GM21737 (cell line): Measurements from ENCODE around the gene LGI4.
"Not testable (repeated sequence)": the region's sequence is repeated elsewhere in the genome, so short reads cannot be mapped to it uniquely, and the experiment has no call there.

Experiments used
- ATAC-seq: cut with Tn5 transposase; IDR thresholded peaks from one replicate; pipeline ENCODE4 v1.9.1; 2021; ENCODE audit warnings: mild to moderate bottlenecking, moderate library complexity; ENCODE audit not compliant: unreplicated experiment

Gene LGI4

DNA sequence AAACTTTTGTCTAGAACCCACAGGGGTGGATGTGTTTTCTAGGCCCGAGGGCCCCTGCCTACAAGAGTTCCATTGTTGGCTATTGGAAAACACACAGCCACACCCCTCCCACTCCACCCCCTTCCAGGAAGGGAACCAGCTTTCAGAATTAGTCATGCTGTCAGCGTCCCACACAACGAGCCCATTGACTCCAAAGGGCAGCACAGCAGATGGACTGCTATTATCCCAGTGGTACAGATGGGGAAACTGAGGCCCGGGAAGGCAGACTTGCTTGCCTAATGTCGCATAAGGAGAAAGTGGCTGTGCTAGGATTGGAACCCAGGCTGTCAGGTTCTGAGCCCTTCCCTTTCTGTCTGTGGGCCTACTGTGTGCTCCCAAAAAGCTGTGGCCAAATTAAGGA is 27.3 kb downstream of the LGI4 start:
- ATAC-seq: no peak

DNA sequence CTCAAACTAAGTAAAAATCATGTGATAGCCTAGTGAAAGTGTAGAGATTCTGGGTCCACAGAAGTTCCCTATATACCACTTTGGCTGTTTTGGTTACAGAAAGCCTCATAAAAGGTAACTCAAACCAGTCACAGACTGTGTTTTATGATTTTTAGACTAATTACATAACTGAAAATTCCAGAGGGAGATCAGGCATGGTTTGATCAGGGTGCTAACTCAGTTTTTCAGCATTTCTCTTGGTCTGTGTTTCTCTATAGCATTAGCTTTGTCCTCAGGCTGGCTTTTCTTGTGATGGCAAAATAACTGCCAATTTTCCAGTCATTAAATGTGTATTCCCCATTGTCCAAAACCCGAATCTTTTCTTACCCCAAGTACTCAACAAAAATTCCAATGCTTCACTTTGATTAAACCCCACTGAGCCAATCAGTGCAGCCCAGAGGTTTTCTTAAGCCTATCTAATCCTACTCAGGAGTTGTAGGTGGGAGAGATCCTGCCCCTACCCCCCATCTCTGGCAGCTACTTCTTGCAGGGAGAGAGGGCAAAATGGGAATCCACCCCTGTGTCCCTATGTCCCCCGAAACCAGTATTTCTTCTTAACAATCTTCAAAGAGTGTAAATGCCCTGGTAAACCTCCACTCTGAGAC is 27.8 kb downstream of the LGI4 start:
- no peak for ATAC-seq

- ATAC-seq: no peak
These were observed 28.6 kb downstream of the LGI4 start for GRCh38 chr19:35106291-35106583.

GRCh38 chr19:35105411-35106290 is 29.2 kb downstream of the LGI4 start:
- no peak for ATAC-seq

DNA sequence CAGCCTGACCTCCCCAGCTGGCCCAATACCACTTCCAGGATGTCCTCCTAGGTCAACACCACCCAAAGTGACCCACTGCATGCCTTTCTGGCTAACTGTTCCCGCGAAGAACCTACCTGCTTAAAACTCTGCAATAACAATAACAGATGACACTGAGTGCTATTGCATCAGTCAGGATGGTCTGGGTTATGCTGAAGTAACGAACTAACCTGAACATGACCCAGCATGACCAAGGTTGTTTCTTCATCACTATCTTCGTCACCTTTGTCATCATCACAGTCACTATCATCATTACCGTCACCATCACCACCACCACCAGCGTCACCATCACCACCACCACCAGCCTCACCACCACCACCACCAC is 29.8 kb downstream of the LGI4 start:
- no peak for ATAC-seq

DNA sequence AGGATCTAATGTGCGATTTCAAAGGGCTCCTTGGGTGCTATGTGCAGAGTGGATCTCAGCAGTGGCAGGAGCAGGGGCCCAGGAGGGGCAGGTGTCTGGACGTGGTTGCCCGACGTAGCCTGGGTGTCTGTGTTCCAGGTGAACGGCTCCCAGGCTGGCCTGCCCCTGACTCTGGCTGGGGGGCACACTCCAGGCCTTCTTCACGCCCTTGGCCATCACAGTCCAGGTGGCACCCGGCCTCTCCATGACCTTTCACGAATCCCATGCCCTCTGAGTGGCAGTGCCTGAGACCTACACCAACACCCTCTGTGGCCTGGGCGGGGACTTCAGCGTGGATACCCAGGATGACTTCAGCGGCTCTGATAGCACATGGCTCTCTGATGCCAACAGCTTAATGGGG is 30.5 kb downstream of the LGI4 start:
- no peak for ATAC-seq

DNA sequence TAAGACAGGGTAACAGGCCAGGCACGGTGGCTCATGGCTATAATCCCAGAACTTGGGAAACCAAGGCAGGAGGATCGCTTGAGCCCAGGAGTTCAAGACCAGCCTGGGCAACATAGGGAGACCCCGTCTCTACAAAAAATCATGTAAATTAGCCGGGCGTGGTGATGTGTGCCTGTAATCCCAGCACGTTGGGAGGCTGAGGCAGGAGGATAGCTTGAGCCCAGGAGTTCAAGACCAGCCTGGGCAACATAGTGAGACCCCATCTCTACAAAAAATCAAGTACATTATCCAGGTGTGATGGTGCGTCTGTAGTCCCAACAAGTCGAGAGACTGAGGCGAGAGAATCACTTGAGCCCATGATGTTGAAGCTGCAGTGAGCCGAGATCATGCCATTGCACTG is 31.2 kb downstream of the LGI4 start:
- not testable (repeated sequence) for ATAC-seq

DNA sequence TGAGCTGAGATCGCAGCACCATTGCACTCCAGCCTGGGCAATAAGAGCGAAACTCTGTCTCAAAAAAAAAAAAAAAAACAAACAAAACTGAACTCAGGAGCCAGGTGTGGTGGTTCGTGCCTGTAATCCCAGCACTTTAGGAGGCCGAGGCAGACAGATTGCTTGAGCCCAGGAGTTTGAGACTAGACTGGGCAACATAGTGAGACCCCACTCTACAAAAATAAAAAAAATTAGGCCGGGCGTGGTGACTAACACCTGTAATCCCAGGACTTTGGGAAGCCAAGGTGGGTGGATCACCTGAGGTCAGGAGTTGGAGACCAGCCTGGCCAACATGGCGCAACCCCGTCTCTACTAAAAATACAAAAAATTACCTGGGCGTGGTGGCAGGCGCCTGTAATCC is 32.9 kb downstream of the LGI4 start:
- ATAC-seq: not testable (repeated sequence)

DNA sequence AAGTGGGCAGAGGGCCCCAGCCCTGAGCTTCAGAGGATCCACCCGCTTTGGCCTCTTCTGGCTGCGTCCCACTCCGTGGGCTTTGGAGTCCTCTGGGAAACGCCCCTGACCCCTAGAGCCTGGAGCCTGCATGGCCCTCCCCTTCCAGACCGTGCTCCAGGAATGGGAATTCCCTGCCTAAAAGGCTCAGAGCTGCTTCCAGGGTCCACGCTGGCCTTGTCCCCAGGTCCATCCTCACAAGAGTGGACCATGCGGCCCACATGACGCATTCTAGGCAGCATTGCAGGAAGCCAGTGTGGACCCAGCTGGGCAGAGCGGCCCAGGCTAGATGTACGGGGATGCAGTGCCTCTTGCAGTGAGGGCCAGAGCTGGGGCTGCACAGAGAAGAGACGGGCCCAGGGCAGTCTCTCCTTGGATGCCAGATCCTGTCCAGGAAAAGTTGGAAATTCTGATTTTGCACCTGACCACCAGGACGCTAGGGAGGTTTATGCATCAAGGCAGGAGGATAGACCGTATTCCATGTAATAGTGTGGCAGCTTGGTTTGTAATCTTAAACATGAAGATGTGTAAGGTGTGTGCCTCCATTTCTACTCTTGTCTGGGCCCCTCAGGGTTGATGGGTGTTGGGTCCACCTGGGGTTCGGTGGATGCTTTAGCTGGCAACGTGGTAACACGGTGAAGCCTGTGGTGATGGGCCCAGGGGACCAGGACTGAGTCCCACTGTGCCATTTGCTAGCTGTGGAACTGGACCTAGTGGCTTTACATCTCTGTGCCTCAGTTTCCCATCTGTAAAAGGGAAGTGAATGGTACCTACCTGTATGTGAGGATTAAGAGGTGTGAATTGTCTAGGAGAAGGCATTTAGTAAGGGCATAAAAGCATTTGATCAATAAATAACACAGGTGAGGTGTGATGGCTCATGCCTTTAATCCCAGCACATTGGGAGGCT is 34.0 kb downstream of the LGI4 start:
- ATAC-seq: no peak

DNA sequence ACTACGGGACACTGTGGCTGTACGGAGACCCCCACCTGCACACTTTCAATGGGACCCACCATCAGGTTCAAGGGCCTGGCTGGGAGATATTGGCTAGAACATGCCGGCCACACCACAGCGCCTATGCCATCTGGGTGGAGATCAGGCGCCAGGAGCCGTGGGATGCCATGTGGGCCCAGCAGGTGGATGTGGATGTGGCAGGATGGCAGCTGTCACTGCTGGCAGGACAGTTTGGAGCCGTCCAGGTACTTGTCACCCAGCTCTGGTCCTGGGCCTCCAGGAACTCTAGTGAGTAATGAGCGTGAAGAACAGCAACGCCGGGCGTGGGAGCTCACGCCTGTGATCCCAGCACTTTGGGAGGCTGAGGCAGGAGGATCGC is 35.0 kb downstream of the LGI4 start:
- no peak for ATAC-seq

DNA sequence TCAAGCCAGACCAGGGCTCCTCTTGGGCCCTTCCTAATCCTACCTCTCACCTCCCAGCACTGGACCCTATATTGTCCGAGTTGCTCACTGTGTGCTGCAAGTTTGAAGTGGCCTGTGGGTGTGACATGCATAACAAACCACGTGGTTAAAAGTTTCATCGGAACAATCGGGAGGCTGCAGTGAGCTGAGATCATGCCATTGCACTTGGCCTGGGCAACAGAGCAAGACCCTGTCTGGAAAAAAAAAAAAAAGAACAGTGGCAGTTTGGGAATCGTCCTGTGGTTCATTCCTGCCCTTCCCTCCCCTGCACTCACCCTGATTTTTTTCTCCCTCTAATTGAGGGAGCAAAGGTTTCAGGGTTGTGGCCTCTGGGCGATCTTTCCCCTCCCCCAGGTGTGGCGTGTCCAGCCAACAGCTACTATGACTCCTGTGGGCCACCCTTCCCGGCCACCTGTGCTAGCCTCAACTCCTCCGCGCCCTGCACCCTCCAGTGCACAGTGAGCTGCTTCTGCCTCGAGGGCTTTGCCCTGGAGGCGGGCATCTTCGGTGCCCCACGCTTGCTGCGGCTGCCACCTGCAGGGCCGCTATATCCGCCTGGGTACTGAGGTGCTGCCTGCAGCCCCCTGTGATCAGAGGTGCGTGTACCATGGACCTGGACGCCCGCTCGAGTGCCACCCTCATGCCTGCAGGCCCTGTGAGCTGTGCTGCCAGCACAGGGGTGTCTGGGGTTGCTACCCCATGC is 35.5 kb downstream of the LGI4 start:
- ATAC-seq: no peak

DNA sequence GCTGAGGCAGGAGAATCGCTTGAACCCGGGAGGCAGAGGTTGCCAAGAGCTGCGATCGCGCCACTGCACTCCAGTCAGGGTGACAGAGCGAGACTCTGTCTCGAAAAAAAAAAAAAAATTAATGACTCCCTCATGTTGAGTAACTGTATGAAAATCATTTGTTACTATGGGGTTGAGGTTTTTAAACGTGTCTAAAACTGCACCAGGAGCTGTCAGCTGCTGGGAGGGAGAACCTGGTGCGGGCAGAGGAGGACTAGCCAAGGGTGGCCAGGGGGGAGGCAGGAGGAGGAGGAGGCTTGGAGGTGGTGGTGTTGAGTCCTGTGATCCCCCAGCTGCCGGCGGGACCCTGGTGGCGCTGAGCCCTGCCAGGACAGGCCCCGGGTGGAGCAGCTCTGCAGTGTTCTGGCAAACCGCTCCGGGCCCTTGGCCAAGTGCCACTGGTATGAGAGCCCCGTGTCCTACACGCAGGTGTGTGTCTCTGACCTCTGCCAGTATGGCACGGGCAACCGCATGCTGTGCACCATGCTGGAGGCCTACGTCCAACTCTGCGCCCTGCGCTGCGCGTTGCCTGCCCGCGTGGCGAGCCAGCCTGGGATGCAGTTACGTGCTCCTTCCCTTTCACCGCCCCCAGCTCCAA is 36.3 kb downstream of the LGI4 start:
- no peak for ATAC-seq

- ATAC-seq: no peak
These were observed 39.0 kb downstream of the LGI4 start for GRCh38 chr19:35095667-35096368.

DNA sequence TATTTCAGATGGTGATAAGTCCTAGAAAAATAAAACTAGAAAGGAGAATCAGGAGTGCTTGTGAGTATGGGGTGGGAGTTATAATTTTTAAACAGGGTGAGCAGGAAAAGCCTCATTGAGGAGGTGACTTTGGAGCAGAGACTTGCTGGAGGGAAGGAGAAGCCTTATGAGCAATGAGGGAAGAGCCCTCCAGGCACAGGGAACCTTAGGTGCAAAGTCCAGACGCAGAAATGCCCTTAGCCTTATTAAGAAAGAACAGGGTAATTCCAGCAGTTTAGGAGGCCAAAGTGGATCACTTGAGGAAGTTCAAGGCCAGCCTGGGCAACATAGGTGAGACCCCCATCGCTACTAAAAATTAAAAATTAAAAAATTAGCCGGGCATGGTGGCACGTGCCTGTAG is 40.2 kb downstream of the LGI4 start:
- no peak for ATAC-seq

GRCh38 chr19:35093941-35094647 is 40.8 kb downstream of the LGI4 start:
- no peak for ATAC-seq

DNA sequence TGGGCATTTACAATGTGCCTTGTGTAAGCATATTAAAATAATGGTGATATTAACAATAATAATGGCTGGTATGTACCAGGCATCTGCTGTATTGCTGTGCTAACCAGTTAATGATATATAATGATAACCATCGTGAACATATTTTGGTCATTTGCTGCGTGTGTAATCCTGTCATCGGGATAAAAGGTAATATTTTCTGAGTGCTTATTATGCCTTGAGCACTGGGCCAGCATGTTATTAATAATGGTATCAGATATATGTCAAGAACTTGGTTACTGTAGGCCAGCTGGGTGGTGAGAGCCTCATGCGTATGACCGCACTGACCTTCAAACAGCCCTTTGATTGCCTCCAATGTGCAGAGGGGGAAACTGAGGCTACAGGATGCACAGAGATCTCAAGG is 41.4 kb downstream of the LGI4 start:
- no peak for ATAC-seq

DNA sequence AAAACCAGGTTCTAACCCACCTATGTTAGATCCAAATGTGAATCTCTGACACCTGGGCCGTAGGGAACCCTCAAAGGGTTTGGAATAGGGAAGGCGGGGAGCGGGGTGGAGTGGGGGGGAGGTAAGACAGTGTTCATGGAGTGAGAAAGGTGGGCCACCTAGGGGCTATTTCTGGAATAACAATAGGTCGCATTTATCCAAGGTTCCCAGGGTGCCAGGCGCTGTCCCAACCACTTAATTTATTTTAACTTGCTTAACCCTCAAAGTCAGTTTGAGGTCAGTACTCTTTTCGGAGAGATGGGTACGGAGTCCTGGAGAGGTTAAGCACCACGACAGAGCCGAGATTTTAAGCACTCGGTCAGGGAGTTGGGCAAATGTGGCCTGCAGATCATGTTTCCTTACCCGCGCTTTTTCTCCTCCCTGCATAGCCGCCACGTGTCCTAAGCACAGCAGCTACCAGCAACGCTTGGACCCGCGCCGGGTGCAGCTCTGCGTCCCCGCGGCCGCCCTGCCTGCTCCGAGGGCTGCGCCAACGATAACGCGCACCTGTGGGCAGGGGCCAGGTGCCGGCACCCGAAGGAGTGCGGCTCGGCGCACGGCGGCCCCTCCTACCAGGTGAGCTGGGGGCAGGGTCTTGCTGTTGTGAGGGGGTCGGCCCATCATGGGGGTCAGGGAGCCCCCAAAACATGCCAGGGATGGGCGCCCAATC is 44.2 kb downstream of the LGI4 start:
- ATAC-seq: no peak

GRCh38 chr19:35090160-35090505 is 44.7 kb downstream of the LGI4 start:
- no peak for ATAC-seq

- ATAC-seq: no peak
These were observed 45.3 kb downstream of the LGI4 start for GRCh38 chr19:35089554-35089953.
